Myocyte (in vitro differentiated cells): ENCODE data around the gene SVOPL. TPM values are rescaled to one million over a fixed set of nuclear protein-coding genes. Genes with fewer than 3 reads are reported as not detected.

Experiments
- DNase-seq: peaks from one replicate; pipeline ENCODE4 v3.0.0-alpha.2; 2012; ENCODE audit warnings: low read depth
- total RNA-seq: library from RNA; depleted of rRNA; stranded (reverse); fragments of >200 nt; gene quantifications from 2 replicates; pipeline ENCODE4 v1.2.3, GENCODE V29; 2014

The SVOPL gene
- total RNA-seq, 1 donor from 2014 or later = not detected

- DNase-seq = no peak
Measured at GRCh38 chr7:138662076-138662990, 38.8 kb downstream of the SVOPL start.

GRCh38 chr7:138661069-138661635 is 40.0 kb downstream of the SVOPL start:
- DNase-seq = no peak

GRCh38 chr7:138658889-138659288 is 42.3 kb downstream of the SVOPL start:
- DNase-seq = no peak

GRCh38 chr7:138657854-138658386 is 43.2 kb downstream of the SVOPL start:
- DNase-seq = no peak

GRCh38 chr7:138656952-138657351 is 44.2 kb downstream of the SVOPL start:
- DNase-seq = no peak

GRCh38 chr7:138654616-138655015 is 46.5 kb downstream of the SVOPL start:
- no peak for DNase-seq

- DNase-seq = no peak
Measured at GRCh38 chr7:138649506-138649905, 51.7 kb downstream of the SVOPL start.

- DNase-seq = no peak
Measured at GRCh38 chr7:138645284-138645683, 55.9 kb downstream of the SVOPL start.

GRCh38 chr7:138632826-138633602 is 68.1 kb downstream of the SVOPL start:
- DNase-seq = no peak

GRCh38 chr7:138632384-138632783 is 68.8 kb downstream of the SVOPL start:
- no peak for DNase-seq

- DNase-seq = no peak
Measured at GRCh38 chr7:138630059-138630610, 71.0 kb downstream of the SVOPL start.

GRCh38 chr7:138627361-138627760 is 73.8 kb downstream of the SVOPL start:
- DNase-seq = no peak

- no peak for DNase-seq
Measured at GRCh38 chr7:138626846-138627245, 74.3 kb downstream of the SVOPL start.

GRCh38 chr7:138625849-138626230 is 75.3 kb downstream of the SVOPL start:
- DNase-seq = no peak

GRCh38 chr7:138625084-138625848 is 75.9 kb downstream of the SVOPL start:
- no peak for DNase-seq

GRCh38 chr7:138622841-138623240 is 78.3 kb downstream of the SVOPL start:
- no peak for DNase-seq

GRCh38 chr7:138618933-138619332 is 82.2 kb downstream of the SVOPL start:
- no peak for DNase-seq

- no peak for DNase-seq
Measured at GRCh38 chr7:138618506-138618905, 82.7 kb downstream of the SVOPL start.

- no peak for DNase-seq
Measured at GRCh38 chr7:138616085-138616484, 85.1 kb downstream of the SVOPL start.

- no peak for DNase-seq
Measured at GRCh38 chr7:138613630-138614029, 87.5 kb downstream of the SVOPL start.
